Duodenal mucosa (tissue), 2 donors: ENCODE results near the gene ADA.

Experiments
- H3K27ac ChIP-seq: one replicate; pipeline ENCODE4 v1.7.0; 2013; ENCODE audit warnings: low read depth, low read length
- H3K27me3 ChIP-seq, 2 donors: one replicate each; pipeline ENCODE4 v1.7.0; 2013; ENCODE audit warnings: low read length in 2 of 2, control low read depth in 1 of 2; ENCODE audit not compliant: insufficient read depth in 2 of 2, control insufficient read depth in 1 of 2
- H3K36me3 ChIP-seq, 2 donors: one replicate each; pipeline ENCODE4 v1.7.0; 2013; ENCODE audit warnings: low read length in 2 of 2, control low read depth in 1 of 2; ENCODE audit not compliant: insufficient read depth in 2 of 2, control insufficient read depth in 1 of 2
- H3K4me1 ChIP-seq, 2 donors: one replicate each; pipeline ENCODE4 v1.7.0; 2013; ENCODE audit warnings: low read length in 2 of 2, control low read depth in 1 of 2; ENCODE audit not compliant: insufficient read depth in 2 of 2, control insufficient read depth in 1 of 2
- H3K4me3 ChIP-seq, 2 donors: one replicate each; pipeline ENCODE4 v1.7.0; 2013; ENCODE audit warnings: low read length in 2 of 2, low read depth in 1 of 2
- H3K9ac ChIP-seq, 2 donors: one replicate each; pipeline ENCODE4 v1.7.0; 2013; ENCODE audit warnings: low read length in 2 of 2, low read depth in 1 of 2
- H3K9me3 ChIP-seq, 2 donors: one replicate each; pipeline ENCODE4 v1.7.0; 2013; ENCODE audit warnings: low read length in 2 of 2, control low read depth in 1 of 2; ENCODE audit not compliant: control insufficient read depth in 1 of 2

The ADA gene

DNA sequence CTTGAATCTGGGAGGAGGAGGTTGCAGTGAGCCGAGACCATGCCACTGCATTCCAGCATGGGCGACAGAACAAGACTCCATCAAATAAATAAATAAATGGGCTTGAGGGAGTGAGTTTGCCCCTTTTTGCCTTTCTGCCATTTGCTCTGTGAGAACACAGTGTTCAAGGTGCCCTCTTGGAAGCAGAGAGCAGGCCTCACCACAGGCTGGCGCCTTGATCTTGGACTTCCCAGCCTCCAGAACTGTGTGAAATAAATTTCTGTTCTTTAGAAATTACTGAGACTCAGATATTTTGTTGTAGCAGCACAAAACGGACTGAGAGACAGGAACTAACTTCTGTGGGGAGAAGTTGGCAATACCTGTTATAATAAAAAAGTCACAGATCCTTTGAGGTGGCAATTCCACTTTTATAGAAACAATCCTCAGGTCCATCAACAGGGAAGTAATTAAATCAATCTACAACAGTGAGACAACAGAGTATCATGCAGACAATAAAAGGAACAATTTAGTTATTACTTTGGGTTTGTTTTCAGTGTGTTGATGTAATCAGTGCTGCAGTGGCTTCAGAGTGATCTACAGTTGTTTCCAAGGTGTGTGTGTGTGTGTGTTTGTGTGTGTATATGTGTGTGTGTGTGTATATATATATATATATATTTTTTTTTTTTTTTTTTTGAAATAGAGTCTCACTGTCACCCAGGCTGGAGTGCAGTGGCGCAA, 44.6 kb downstream of the ADA start:
- H3K36me3 ChIP-seq, result no peaks in the 10 kb centered on the region
- H3K9me3 ChIP-seq, result peaks cover 0 to 3% of the 10 kb centered on the region in 2 donors
- H3K27ac ChIP-seq, result no peak overlapping the region
- H3K27me3 ChIP-seq, result no peaks in the 10 kb centered on the region
- no peak overlapping the region for H3K4me3 ChIP-seq
- peaks cover 20 to 21% of the 10 kb centered on the region in 2 donors for H3K4me1 ChIP-seq
- H3K9ac ChIP-seq, result no peak overlapping the region

- Histone ChIP-seq H3K4me1 (peaks cover 26 to 29% of the 10 kb centered on the region in 2 donors), H3K9me3 (peaks cover 0 to 3% of the 10 kb centered on the region in 2 donors), H3K27ac (no peak overlapping the region), H3K9ac (no peak overlapping the region), H3K4me3 (no peak overlapping the region), H3K27me3 (no peaks in the 10 kb centered on the region), H3K36me3 (no peaks in the 10 kb centered on the region)
These were observed 48.2 kb downstream of the ADA start for GRCh38 chr20:44603327-44603726.

- Histone ChIP-seq H3K4me1 (peaks cover 34 to 39% of the 10 kb centered on the region in 2 donors), H3K9ac (peak overlapping the region in 1 of 2 donors; percentile 15)
These were observed 49.7 kb downstream of the ADA start for GRCh38 chr20:44601801-44602204.

DNA sequence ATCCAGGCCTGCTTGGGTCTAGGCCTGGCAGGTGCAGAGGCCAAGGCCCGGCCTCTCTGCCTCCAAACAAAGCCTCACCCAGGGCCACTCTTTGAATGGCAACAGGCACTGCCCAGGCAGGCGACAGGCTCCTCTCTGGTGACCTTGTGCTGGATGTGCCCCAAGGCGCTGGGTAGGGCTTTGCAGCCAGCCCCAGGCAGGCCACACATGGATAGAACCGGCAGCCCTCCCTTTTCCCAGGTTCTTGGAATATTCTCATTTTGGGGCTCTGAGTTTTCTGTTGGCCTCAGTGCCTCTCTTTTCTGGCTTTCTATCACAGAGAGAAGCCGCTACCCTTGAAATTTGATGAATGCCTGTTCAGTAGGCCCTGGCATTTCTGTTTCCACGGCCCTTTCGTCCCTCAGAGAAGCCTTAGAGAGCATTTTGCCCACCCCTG, 50.2 kb downstream of the ADA start:
- H3K36me3 ChIP-seq, result no peaks in the 10 kb centered on the region

More at GRCh38 chr20:44601801-44602204, 49.7 kb downstream of the ADA start:
- peaks cover 0 to 1% of the 10 kb centered on the region in 2 donors for H3K9me3 ChIP-seq
- peak overlapping the region; percentile 60 for H3K27ac ChIP-seq
- no peaks in the 10 kb centered on the region for H3K27me3 ChIP-seq
- H3K36me3 ChIP-seq, result no peaks in the 10 kb centered on the region
- H3K4me3 ChIP-seq, result no peak overlapping the region

GRCh38 chr20:44600758-44601201, 50.7 kb downstream of the ADA start:
- Histone ChIP-seq H3K27ac (peak overlapping the region; percentile 60), H3K9ac (peak overlapping the region in 1 of 2 donors; percentile 15), H3K9me3 (no peaks in the 10 kb centered on the region), H3K36me3 (no peaks in the 10 kb centered on the region), H3K27me3 (no peaks in the 10 kb centered on the region), H3K4me3 (no peak overlapping the region), H3K4me1 (peaks cover 34 to 39% of the 10 kb centered on the region in 2 donors)

More for the DNA sequence above, 50.2 kb downstream of the ADA start:
- H3K9ac ChIP-seq, result peak overlapping the region in 1 of 2 donors; percentile 15
- peak overlapping the region; percentile 60 for H3K27ac ChIP-seq
- no peaks in the 10 kb centered on the region for H3K9me3 ChIP-seq
- no peaks in the 10 kb centered on the region for H3K27me3 ChIP-seq
- H3K4me3 ChIP-seq, result no peak overlapping the region
- peaks cover 34 to 39% of the 10 kb centered on the region in 2 donors for H3K4me1 ChIP-seq

- H3K9ac ChIP-seq, result no peak overlapping the region
- H3K36me3 ChIP-seq, result no peaks in the 10 kb centered on the region
- no peak overlapping the region for H3K27ac ChIP-seq
- no peaks in the 10 kb centered on the region for H3K27me3 ChIP-seq
- no peaks in the 10 kb centered on the region for H3K9me3 ChIP-seq
- H3K4me1 ChIP-seq, result peaks cover 34 to 39% of the 10 kb centered on the region in 2 donors
- no peak overlapping the region for H3K4me3 ChIP-seq
These were observed 51.2 kb downstream of the ADA start for GRCh38 chr20:44600301-44600700.

GRCh38 chr20:44599715-44600114, 51.8 kb downstream of the ADA start:
- no peak overlapping the region for H3K27ac ChIP-seq
- H3K27me3 ChIP-seq, result no peaks in the 10 kb centered on the region
- H3K9me3 ChIP-seq, result no peaks in the 10 kb centered on the region
- peaks cover 34 to 39% of the 10 kb centered on the region in 2 donors for H3K4me1 ChIP-seq
- no peaks in the 10 kb centered on the region for H3K36me3 ChIP-seq
- no peak overlapping the region for H3K9ac ChIP-seq
- no peak overlapping the region for H3K4me3 ChIP-seq

GRCh38 chr20:44598423-44599305, 52.8 kb downstream of the ADA start:
- H3K9ac ChIP-seq, result no peak overlapping the region
- peak overlapping the region in 1 of 2 donors; percentile 12 for H3K4me3 ChIP-seq

DNA sequence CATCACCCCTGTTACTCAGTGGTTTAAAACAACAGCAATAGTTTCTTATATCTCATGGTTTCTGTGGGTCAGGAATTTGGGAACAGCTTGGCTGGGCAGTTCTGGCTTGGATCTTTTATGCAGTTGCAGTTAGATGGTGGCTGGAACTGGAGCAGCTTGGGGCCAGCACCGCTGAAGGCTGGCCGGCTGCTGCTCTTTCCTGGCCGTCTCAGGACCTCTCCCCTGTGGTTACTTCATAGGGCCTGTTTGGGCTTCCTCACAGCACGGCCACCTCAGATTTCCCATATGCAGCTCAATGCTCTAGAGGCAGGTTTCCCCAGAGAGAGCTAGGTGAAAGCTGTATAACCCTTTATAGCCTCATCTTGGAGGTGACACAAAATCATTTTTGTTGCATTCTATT, 53.6 kb downstream of the ADA start:
- H3K36me3 ChIP-seq, result no peaks in the 10 kb centered on the region
- H3K4me3 ChIP-seq, result no peak overlapping the region
- H3K4me1 ChIP-seq, result peaks cover 34 to 39% of the 10 kb centered on the region in 2 donors
- no peak overlapping the region for H3K9ac ChIP-seq
- no peaks in the 10 kb centered on the region for H3K9me3 ChIP-seq
- no peaks in the 10 kb centered on the region for H3K27me3 ChIP-seq
- peak overlapping the region; percentile 47 for H3K27ac ChIP-seq

More at GRCh38 chr20:44598423-44599305, 52.8 kb downstream of the ADA start:
- H3K27me3 ChIP-seq, result no peaks in the 10 kb centered on the region
- H3K27ac ChIP-seq, result peak overlapping the region; percentile 47
- peaks cover 34 to 39% of the 10 kb centered on the region in 2 donors for H3K4me1 ChIP-seq
- H3K36me3 ChIP-seq, result no peaks in the 10 kb centered on the region
- H3K9me3 ChIP-seq, result no peaks in the 10 kb centered on the region

DNA sequence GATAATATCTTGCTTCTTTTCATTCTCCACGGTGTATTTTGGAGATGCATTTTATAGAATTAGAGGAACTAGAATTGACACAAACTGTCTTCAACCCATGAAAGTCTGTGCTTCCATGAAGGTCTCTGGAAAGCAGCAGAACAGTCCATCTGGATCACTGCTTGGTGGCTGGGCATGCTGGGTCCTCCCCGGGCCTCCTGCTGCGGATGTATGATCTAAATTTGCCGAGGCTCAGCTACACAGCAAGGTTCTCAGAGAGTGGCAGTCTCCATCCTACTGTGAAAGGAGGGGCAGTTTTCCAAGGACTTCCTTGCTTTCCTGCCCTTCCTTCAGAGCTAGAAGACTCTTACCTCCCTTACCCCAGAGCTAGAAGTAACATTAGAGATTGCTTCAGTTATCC, 54.0 kb downstream of the ADA start:
- peaks cover 34 to 39% of the 10 kb centered on the region in 2 donors for H3K4me1 ChIP-seq
- H3K9ac ChIP-seq, result no peak overlapping the region
- no peak overlapping the region for H3K4me3 ChIP-seq
- no peaks in the 10 kb centered on the region for H3K9me3 ChIP-seq
- no peaks in the 10 kb centered on the region for H3K27me3 ChIP-seq
- peaks cover 0 to 2% of the 10 kb centered on the region in 2 donors for H3K36me3 ChIP-seq
- H3K27ac ChIP-seq, result no peak overlapping the region
